ENCODE results near the gene RBCK1.

DNA sequence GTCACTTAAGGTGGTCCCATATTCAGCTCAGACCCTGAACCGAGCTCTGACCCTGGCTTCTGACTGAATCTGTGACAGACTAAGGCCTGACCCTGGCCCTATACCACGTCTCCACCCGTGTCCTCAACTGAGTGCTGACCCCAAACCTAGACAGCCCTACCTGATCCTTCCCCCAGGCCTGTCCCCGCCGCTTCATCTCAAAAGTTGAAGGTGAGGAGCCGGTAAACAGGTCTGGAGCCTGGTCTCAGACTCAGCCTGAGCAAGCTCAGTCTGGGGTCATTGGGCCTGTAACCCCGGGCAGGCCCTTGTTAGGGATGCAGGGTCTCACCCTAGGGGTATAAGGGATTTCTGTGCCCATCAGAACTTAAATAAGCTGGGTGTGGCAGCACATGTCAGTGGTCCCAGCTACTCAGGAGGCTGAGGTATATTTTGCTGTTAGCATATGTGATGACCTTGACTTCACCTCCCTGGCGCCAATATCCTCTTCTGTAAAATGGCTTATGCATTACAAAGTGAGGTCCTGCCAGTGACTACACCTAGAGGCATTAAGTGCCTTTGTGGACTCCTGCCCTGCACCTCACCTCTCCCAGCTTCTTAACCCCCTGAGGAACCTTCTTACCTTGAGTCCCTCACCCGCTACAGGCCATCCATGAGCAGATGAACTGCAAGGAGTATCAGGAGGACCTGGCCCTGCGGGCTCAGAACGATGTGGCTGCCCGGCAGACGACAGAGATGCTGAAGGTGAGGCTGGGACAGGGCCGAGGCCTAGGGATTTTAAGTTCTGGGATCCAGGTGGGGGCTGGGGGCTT lies 20.0 kb downstream of the RBCK1 start:
- TF ChIP-seq EZH2 (IDR thresholded peaks at IDR 0.05), result no peak
- TF ChIP-seq POLR2AphosphoS5 (IDR thresholded peaks at IDR 0.05; ENCODE audit: borderline replicate concordance, low read depth, low read length), result no peak
- TF ChIP-seq FOXP2 (optimal IDR thresholded peaks at IDR 0.05; ENCODE audit: control extremely low read depth, extremely low read length, insufficient read depth), result no peak

Data from SK-N-MC (cell line).